Pancreas (tissue), 10 donors: ENCODE results near the gene GALR3. TPM values are rescaled to one million over a fixed set of nuclear protein-coding genes. Genes with fewer than 3 reads are reported as not detected.

Experiments used
- ATAC-seq, 4 donors: fragments of 200-7000 bp; cut with Tn5 transposase; one replicate each; pipeline versions ENCODE4 v1.8.0 to v1.9.1; 2020; ENCODE audit warnings: mild to moderate bottlenecking in 4 of 4, moderate library complexity in 4 of 4
- DNase-seq, 6 donors: peaks; one replicate each; pipeline ENCODE4 v3.0.0-alpha.2; 2020
- FAIRE-seq: peaks from 2 replicates; lab custom pipeline; 2012; peaks lifted over from hg19 to GRCh38; lab: Jason Lieb, UNC
- H3K27ac ChIP-seq, 4 donors: fragments of 200-600 bp; sonication (generic); 1 replicate in 3 of 4; 2 replicates in 1 of 4; pipeline versions ENCODE4 v1.5.0 to v1.8.0; 2020
- H3K27me3 ChIP-seq, 4 donors: fragments of 200-600 bp; one replicate each; pipeline ENCODE4 v1.8.0; 2021
- H3K36me3 ChIP-seq, 3 donors: fragments of 200-600 bp; sonication (generic) in 1 of 3; one replicate each; pipeline versions ENCODE4 v1.5.0 to v1.8.0; 2020 to 2021
- H3K4me1 ChIP-seq, 3 donors: fragments of 200-600 bp; one replicate each; pipeline ENCODE4 v1.8.0; 2021
- H3K4me3 ChIP-seq, 4 donors: fragments of 200-600 bp; sonication (generic) in 2 of 4; one replicate each; pipeline versions ENCODE4 v1.5.0 to v1.8.0; 2020 to 2021
- H3K9me3 ChIP-seq, 4 donors: fragments of 200-600 bp; one replicate each; pipeline ENCODE4 v1.8.0; 2021
- CTCF ChIP-seq, 4 donors: fragments of 200-600 bp; sonication (generic) in 3 of 4; IDR thresholded peaks; one replicate each; pipeline versions ENCODE4 v1.5.0 to v1.8.0; 2021; ENCODE audit warnings: antibody characterized with exemption in 4 of 4
- WGBS, 2 donors: extraction: QIAGEN DNeasy Blood & Tissue Kit; methylation state at CpG; one replicate each; pipeline ENCODE4 v1.1.7; 2013; 5-methylcytosine and 5-hydroxymethylcytosine counted together
- intact Hi-C, 3 donors: fragments of 100-400 bp; cut with DNase I; formaldehyde crosslinking; loops; one replicate each; pipeline versions ENCODE4 v1.11.1 to v1.14.2; 2022
- polyA plus RNA-seq, 2 donors: library from polyadenylated mRNA; stranded (reverse); fragments of 200-250 nt; gene quantifications; one replicate each; pipeline ENCODE4 v1.2.3, GENCODE V29; 2013
- total RNA-seq, 6 donors: library from RNA; stranded (reverse); fragmentation: NEBNext Ultra II Directional in 4 of 6; extraction: Animal tissue kit (Norgen Biotek cat#: 25700) in 4 of 6; gene quantifications; one replicate each; pipeline versions ENCODE4 v1.2.1 to v1.2.4, GENCODE V29; 2021 to 2023
- donor health status: healthy with polysubstance abuse.
- donor health status: DM: no; HTN: no; CAD: no; lungs with moderate emphysema.
- donor health status: DM: no; HTN: no; CAD: no.
- donor health status: control.
- donor health status: control.
- donor health status: Bipolar disorder and iron deficiency.
- donor health status: DM: yes; HTN: yes; CAD: no.
- donor health status: DM: no; HTN: no; CAD: no.
- donor health status: DM: no; HTN: no; CAD: no.
- donor health status: DM: yes; HTN: yes; CAD: no.

GALR3 gene
- total and polyA plus RNA-seq, 8 donors = 0.19 to 0.75 (median 0.43) TPM; not detected in 3

- intact Hi-C loops = no loop called here
- TF ChIP-seq CTCF (IDR thresholded peaks at IDR 0.05) = no peak
- Histone ChIP-seq H3K9me3 (no peaks in the 10 kb centered on the region), H3K4me1 (peaks cover 4 to 22% (median 6%) of the 10 kb centered on the region in 3 donors), H3K36me3 (no peaks in the 10 kb centered on the region), H3K4me3 (peak overlapping the region in 2 of 4 donors; percentile 87 to 90), H3K27ac (peak overlapping the region; percentile 53 to 95 (median 80)), H3K27me3 (no peaks in the 10 kb centered on the region)
- 59 to 65% methylated on average over 6 of the region's 6 CpGs for WGBS, 2 donors
- FAIRE-seq (no peak), ATAC-seq (no peak), DNase-seq (no peak)
Observed at GRCh38 chr22:37844904-37845329, 21.7 kb downstream of the GALR3 start.

GRCh38 chr22:37846433-37846832 is 23.3 kb downstream of the GALR3 start:
- Histone ChIP-seq H3K27me3 (no peaks in the 10 kb centered on the region), H3K36me3 (no peaks in the 10 kb centered on the region), H3K4me1 (peaks cover 12 to 35% (median 16%) of the 10 kb centered on the region in 3 donors), H3K4me3 (no peak overlapping the region), H3K9me3 (no peaks in the 10 kb centered on the region), H3K27ac (no peak overlapping the region)
- TF ChIP-seq CTCF (IDR thresholded peaks at IDR 0.05) = no peak
- 90 to 94% methylated on average over 2 of the region's 2 CpGs for WGBS, 2 donors
- DNase-seq (no peak), FAIRE-seq (no peak), ATAC-seq (no peak)
- intact Hi-C loops = no loop called here

- no peak for FAIRE-seq
- H3K27ac ChIP-seq = peak overlapping the region; percentile 35 to 84 (median 74)
- ATAC-seq = no peak
- H3K36me3 ChIP-seq = peaks cover 3 to 15% (median 13%) of the 10 kb centered on the region in 3 donors
- H3K4me3 ChIP-seq = peak overlapping the region; percentile 38 to 86 (median 72)
- intact Hi-C loops = no loop called here
- peaks cover 8 to 37% (median 30%) of the 10 kb centered on the region in 3 donors for H3K4me1 ChIP-seq
- DNase-seq = no peak
- no peaks in the 10 kb centered on the region for H3K9me3 ChIP-seq
- 28 to 34% methylated on average over 27 of the region's 27 CpGs for WGBS, 2 donors
- TF ChIP-seq CTCF (IDR thresholded peaks at IDR 0.05) = no peak
- H3K27me3 ChIP-seq = no peaks in the 10 kb centered on the region
Observed at GRCh38 chr22:37848587-37849088, 25.5 kb downstream of the GALR3 start.

- H3K4me3 ChIP-seq = peak within 1 kb of the TSS; percentile 38 to 86 (median 72)
- peak; percentile 87 to 96 (median 88) for DNase-seq
- no peak for TF ChIP-seq CTCF (IDR thresholded peaks at IDR 0.05)
- peaks cover 14 to 43% (median 36%) of the 10 kb centered on the region in 3 donors for H3K4me1 ChIP-seq
- H3K9me3 ChIP-seq = no peaks in the 10 kb centered on the region
- H3K36me3 ChIP-seq = peaks cover 3 to 15% (median 13%) of the 10 kb centered on the region in 3 donors
- H3K27me3 ChIP-seq = no peaks in the 10 kb centered on the region
- H3K27ac ChIP-seq = peak within 1 kb of the TSS; percentile 35 to 84 (median 74)
- peak; percentile 84 to 93 (median 90) for ATAC-seq
- intact Hi-C loops = no loop called here
- WGBS, 2 donors = 0 to 1% methylated on average over 49 of the region's 49 CpGs
- FAIRE-seq = no peak
Observed at GRCh38 chr22:37849089-37849751, 26.0 kb downstream of the GALR3 start, which contains the start of gene EIF3L. EIF3L (plus strand) TSS chr22:37849419; CDS start chr22:37849450, 31 bp downstream.

GRCh38 chr22:37850801-37851200 is 27.6 kb downstream of the GALR3 start:
- H3K27ac ChIP-seq = no peak overlapping the region
- intact Hi-C loops = no loop called here
- H3K4me1 ChIP-seq = peaks cover 17 to 55% (median 50%) of the 10 kb centered on the region in 3 donors
- 56 to 65% methylated on average over 4 of the region's 4 CpGs for WGBS, 2 donors
- no peak for DNase-seq
- no peak for FAIRE-seq
- peaks cover 3 to 15% (median 13%) of the 10 kb centered on the region in 3 donors for H3K36me3 ChIP-seq
- H3K27me3 ChIP-seq = no peaks in the 10 kb centered on the region
- H3K4me3 ChIP-seq = no peak overlapping the region
- no peak for TF ChIP-seq CTCF (IDR thresholded peaks at IDR 0.05)
- ATAC-seq = no peak
- no peaks in the 10 kb centered on the region for H3K9me3 ChIP-seq
